ENCODE data around the gene AGRN.
"Not testable (repeated sequence)": the region's sequence is repeated elsewhere in the genome, so short reads cannot be mapped to it uniquely, and the experiment has no call there.

AGRN gene

DNA sequence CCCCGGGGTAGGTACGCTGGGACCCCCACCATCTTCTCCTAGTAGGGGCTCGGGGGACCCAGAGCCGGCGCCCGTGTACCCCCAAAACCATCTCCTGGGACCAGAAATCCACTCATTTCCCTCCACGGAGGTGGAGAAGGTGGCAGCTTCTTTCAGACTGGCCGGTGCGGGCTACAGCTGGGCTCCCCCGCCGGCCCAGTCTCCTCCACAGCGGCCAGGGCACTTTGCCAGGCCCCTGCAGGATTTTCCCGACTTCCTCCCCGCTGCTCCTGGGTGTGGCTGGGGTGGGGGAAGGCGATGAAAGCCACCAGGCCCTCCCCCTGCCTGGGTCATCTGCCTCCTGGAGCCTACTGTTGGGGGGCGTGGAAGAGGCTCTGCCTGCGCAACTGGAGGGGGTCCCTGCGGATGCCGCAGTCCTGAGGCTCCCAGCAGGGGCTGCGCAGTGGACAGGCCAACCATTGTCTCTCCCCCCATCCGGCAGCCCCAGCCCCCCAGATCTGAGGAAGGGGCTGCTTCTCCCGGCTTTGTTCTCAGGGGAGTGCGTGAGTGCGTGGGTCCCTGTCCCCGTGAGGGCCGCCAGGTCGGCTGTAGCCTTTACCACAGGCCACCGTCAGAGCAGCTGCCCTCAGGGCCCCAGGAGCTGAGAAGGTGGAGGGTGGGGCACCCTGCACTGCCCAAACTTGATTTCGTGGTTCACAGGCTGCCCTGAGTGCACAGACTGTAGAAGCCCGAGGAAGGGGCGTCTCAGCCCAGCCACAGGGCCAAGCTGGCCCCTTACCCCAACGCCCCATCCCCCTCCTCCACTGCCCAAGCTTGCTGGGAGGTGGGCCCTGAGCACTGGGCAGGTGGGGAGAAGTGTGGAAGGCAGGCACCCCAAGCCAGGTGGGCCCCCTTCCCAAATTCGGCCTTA lies 1.3 kb downstream of the AGRN start:
- FAIRE-seq = no peak

DNA sequence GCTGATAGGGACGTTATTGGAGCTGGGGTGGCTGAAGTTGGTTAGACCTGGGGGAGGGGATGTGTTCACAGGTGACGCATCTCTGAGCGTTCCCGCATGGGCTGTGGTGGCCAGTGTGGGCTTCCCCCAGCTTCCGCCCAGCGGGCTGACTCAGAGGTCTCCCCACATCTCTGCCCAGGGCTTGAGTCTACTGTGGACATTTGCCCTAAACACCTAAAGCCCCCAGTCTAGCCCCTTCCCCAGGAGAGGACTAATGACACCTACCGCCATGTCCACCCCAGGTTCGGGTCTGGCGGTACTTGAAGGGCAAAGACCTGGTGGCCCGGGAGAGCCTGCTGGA lies 2.0 kb downstream of the AGRN start:
- no peak for FAIRE-seq

DNA sequence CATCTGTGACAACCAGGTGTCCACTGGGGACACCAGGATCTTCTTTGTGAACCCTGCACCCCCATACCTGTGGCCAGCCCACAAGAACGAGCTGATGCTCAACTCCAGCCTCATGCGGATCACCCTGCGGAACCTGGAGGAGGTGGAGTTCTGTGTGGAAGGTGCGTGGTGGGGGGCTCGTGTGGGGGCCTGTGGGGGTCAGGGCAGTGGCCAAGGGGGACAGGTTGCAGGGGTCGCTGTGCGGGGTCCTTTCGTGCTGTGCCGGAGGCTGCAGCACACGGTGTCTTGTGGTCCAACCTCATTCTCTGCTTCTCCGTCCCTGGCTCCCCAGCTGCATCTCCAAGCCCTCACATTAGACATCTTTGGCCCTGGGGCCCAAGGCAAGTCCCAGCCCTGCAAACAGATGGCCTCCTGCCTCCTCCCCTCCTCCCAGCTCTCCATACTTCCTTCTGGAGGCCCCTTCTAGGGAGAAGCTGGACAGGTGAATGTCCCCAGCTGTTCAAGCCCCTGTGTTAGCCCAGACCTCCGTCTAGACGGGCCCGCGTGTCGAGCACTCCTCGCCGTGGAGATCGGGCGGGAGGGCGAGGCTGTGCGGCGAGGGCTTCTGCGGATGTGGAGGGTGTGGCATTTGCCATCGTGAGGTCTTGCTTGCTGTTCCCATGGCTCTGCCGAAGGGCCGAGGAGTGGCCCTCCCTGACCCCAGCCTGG lies 2.5 kb downstream of the AGRN start:
- FAIRE-seq = no peak

DNA sequence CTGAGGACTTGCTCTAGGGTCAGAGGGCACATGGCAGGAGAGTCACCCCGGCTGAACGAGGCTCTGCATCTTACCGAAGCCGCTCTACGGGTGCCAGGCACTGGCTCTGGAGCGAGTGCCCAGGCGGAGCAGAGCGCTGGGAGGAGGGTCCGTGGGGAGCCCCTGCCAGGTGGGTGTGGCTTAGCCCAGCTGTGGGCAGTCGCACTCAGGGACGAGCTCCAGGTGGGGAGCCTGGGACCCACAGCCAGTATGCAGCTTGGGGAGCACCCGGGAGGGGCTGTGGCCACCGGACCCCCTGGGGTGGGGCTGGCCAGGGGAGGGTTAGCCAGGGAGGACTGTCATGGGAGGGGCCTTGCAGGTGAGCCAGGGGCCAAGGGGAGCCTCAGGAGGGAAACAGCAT lies 3.8 kb downstream of the AGRN start:
- FAIRE-seq = no peak

DNA sequence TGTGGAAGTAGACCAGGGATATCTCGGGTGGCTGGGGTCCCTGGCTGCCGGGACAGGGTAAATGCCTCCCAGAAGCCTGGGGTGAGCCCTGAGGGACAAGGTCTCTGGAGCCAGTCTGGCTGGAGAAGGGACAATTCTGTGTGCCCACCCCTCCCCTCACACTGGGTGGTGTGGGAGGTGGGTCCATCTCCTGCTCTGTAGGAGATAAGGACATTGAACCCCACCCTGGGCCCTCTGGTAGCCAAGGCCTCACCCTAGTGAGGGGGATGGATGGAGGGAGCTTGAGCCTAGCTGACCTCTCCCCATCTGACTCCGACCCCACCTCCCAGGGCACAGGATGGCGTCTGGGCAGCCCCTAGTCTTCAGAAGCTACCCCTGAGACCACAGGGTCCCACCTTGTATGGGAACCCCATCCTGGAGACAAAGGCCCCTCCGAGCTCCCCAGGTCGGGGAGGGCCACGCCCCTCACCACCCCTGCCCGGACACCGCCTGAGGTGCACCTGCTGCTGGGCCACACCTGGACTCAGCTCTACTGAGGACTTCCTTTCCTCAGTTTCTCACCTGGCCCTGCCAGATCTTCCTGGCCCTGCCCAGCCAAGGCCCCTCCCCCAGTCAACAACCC lies 4.3 kb downstream of the AGRN start:
- FAIRE-seq = no peak

DNA sequence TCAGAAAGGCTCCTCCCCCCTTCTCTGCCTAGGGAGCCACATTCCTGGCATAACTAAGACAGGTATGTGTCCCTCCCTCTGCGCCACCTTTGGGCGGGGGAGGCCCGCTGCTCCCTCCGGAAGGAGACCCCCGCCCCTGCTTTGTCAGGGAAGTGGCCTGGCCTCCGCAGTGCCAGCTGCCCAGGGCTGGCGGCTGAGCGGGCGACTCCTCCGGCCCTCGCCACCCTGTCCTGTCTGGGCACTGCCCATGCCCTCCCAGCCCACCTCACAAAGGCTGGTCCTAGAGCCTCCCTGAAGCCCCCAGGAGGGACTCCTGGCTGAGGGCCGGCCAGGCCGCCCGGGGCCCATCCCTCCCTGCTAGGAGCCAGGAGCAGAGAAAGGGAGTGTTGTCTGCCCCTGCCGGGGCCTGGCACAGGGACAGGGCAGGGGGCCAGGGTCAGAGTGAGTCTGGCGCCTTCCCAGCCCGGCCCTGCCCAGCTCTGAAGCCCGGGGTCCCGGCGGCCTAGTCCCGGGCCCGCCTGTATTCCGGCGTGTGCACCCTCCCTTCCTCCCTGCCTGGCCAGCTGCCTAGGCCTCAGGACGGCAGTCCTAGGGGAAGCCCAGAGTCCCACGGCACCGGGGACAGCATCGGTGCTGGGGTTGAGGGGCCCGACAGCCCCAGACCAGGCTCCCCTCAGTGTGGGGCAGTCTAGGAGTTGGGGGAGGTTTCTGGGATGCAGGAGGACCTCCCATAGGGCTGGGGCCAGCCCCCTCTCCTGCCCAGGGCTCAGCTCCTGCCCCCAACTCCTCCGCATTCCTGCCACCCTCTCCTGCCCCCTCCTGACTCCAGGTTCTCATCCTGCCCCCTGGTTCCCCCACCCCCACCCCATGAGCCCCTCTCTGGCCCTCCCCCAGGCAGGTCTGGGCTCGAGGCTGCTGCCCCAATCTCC lies 5.1 kb downstream of the AGRN start:
- no peak for FAIRE-seq

DNA sequence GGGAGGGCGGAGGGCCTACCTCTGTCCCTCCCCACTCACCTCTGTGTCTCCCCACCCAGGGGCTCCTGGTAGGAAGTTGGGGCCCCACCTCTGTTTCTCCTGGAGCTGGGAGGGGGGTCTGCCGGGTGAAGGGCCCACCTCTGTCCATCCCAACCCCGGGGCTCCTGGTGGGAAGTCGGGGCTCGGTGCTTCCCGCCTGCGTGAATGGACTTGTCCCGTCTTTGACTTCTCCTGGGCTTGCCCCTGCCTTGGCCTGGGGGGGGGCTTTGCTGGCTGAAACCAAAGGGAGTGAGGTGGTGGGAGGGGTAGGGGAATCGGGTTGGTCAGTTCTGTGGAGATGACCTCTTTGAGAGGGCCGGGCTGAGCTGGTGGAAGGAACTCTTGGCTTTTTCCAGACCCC lies 5.8 kb downstream of the AGRN start:
- no peak for FAIRE-seq

DNA sequence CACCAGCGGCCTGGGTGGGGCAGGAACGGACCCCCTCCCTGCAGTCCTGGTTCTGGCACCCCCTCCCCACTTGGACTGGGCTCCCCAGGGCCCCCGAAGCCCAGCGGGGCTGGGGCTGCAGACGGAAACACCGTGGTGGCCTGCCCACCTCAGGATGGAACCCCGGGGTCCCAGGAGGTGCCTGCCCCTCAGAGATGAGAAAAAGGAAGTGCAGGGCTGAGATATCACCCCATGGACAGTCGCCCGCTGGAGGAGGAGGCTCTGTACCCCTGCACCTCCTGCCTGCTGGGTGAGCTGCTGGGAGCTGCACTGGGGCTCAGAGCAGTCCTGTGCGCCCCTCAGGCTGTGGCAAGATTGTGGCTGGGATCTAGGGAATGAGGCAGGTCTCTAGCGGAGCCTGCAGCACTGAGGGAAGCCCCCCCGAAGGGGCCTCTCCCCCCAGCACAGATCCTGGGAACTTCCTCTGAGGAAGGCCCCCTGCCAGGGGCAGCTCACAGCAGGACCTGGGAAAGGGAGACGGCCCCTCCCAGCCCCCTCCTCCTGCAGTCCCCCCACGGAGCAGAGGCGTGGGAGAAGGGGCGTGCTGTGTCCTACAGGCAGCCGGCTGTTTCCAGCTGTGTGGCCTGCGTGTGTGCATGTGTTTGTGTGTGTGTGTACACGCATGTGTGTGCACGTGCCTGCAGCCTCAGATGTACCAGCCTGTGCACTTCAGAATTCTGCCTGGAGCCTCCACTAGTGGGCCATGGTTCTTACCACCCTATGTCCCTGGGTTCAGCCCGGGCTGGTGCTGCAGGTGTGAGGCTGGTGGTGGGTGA lies 6.9 kb downstream of the AGRN start:
- no peak for FAIRE-seq

DNA sequence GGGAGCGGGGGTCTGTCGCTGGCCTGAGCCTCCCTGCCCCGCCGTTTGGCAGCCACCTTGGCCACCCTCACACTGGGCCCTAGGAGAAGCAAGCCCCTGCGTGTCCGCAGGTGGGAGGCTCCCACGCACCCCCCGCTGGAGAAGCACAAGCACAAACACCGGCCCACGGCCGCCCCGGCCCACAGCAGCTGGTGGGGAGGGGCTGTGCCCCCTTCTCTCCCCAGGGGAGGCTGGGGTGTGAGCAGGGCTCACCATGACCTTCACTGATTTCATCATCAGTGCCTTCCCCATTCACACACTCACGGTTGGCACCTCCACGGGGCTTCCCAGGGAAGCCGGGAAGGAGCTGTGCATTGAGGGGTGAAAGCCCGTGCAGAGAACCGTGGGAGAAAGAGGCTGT lies 7.9 kb downstream of the AGRN start:
- no peak for FAIRE-seq

DNA sequence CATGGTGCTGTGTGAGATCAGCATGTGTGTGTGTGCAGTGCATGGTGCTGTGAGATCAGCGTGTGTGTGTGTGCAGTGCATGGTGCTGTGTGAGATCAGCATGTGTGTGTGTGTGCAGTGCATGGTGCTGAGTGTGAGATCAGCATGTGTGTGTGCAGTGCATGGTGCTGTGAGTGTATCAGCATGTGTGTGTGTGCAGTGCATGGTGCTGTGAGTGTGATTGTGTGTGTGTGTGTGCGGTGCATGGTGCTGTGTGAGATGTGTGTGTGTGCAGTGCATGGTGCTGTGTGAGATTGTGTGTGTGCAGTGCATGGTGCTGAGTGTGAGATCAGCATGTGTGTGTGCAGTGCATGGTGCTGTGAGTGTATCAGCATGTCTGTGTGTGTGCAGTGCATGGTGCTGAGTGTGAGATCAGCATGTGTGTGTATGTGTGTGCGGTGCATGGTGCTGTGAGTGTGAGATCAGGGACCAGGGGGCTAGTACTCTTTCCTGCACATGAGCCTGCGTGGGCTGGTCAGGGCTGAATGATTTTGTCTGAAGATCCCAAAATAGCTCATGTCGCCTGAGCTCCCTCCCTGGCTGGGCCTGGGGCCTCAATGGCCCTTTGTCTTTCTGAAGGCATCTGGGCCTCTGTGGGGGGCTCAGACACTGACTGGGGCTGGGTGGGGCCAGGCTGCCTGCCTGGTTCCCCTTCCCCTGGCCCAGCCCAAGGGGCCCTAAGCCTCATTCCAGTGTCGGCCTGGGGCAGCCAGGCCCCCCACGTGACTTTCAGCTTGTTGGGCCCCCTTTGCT lies 11.1 kb downstream of the AGRN start:
- not testable (repeated sequence) for FAIRE-seq

DNA sequence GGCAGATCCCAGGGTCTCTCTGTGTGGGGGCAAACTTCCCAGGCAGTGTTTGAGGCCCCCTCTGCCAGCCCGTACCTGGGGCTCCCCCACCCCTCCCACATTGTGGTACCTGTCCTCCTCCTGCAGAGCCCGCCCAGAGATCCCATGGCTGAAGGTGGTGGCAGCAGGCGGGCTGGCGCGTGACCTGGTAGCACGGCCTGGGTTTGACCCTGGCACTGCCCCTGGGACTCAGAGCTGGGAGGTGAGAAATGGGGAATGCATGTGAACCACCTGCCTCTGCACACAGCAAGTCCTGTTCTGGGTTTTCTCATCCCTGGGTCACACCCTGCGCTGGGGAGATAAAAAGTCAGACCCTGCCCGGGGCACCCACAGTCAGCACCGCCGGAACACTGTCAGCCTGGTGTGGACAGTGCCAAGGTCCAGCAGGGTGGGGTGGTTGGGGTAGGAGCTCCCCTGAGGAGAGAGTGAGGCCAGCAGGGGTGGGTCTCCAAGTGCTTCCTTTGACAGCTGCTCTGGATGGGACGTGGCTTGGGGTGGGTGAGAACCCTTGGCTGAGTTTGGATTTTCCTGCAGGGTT lies 11.8 kb downstream of the AGRN start:
- no peak for FAIRE-seq

DNA sequence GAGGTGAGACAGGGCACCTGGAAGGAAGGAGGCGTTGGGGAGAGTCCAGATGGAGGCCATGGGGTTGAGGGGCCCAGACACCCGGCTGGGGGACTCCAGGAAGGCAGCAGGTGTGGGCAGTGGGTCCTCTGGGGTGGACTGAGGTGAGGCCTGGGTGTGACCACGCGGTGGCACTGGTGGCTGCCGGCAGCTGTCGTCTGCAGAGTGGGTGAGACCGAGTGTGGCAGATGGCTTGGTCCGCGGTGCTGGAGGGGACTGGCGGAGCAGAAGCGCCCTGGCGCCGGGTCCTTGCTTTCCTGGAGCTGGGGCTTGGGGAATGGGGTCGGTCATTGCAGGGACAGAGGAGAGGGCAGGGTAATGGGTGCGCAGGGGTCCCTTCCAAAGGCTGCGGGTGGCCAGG lies 12.5 kb downstream of the AGRN start:
- FAIRE-seq = no peak

DNA sequence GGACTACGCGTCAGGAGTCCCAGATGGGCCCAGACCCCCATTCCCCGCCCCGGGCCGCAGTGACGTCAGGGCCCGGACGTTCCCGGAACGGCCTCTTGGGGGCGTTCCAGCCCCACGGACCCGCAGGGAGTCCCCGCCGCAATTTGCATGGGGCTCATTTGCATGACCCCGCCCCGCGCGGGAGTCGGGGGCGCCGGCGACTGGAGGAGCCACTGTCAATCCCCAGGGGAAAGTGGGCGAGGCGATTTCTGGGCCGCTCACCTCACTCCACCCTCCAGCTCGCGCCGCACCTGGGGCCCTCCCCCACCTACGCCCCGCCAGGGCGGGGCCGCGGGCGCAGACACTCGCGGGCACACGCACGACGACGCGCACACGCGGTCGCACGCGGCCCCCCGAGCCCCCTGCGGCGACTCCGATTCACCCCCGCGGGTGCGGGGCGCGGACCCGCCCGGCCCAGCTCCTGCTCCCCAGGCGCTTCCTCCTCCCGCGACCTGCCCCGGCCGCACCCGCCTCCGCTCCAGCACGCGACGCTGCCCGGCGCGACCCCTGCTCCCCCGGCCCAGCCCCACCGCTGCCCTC lies 13.2 kb downstream of the AGRN start:
- FAIRE-seq = no peak

DNA sequence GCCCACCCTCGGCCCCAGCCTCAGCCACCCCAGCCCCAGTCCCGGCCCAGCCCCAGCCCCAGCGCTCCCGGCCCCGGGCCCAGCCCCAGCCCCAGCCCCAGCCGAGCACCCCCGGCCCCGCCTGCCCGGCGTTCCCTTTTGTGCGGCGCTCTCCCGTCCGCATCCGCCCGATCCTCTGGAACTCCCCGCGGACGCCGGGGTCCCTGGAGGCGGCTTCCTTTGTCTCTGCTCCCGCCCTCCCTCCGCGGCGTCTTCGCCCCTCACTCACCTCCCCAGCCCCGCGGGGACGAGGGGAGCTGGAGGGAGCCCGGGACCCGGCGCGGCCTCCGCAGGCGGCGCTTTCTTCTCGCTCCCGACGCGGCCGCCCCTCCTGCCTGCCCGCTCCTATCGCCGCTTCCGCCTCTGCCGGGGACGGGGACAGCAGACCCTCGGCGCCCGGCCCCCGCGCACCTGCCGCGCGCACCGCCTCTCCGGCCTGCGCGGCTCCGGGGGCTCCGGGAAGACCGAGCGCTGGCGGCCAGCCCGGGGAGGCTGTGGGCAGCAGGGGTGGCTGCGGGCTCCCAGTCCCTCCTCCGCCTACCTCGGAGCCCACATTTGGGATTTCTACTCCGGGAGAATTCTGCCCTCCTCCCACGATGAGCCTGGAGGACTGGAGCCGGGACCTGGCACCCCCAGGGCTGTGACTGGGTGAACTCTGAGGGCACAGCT lies 14.0 kb downstream of the AGRN start:
- FAIRE-seq = no peak

DNA sequence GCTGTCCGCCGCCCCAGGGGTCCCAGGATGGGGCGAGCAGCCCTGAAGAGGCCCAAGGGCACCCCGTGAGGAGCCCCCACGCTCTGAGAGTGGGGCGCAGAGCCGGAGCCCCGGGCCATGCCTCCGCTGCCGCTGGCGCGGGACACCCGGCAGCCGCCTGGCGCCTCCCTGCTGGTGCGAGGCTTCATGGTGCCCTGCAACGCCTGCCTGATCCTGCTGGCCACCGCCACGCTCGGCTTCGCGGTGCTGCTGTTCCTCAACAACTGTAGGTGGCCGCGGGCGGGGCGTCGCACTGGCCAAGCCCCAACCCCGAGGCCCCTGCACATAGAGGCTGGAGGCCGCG lies 14.5 kb downstream of the AGRN start:
- FAIRE-seq = no peak

DNA sequence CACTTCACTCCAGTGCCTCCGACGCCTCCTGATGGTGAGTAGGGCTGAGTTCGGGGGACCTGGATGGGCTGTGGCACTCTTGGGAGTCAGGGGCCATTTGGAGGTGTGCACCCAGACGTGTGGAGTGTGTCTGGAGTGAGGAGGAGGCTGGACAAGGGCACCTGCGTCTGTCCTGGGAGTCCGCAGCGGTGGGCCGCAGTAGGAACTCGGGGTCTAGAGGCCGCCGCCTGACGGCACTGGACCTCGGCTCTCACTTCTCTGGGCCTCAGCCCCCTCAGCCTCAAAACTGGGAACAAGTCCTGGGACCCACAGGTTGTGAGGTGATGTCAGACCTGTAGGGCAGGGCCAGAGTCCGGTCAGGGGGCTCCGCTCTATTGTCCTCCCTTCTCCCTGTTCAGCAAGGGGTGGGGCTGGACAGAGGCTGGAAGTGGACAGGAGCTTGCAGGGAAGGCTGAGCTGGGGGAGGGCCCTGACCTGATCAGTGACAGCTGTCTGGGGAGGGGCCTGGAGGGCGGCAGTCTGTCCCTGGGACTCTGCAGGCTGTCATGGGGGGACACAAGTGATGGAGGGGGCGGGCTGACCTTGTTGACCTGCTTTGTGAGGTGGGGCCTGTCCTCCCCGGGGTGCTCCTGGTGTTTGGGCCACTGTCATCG lies 15.5 kb downstream of the AGRN start:
- FAIRE-seq = no peak

DNA sequence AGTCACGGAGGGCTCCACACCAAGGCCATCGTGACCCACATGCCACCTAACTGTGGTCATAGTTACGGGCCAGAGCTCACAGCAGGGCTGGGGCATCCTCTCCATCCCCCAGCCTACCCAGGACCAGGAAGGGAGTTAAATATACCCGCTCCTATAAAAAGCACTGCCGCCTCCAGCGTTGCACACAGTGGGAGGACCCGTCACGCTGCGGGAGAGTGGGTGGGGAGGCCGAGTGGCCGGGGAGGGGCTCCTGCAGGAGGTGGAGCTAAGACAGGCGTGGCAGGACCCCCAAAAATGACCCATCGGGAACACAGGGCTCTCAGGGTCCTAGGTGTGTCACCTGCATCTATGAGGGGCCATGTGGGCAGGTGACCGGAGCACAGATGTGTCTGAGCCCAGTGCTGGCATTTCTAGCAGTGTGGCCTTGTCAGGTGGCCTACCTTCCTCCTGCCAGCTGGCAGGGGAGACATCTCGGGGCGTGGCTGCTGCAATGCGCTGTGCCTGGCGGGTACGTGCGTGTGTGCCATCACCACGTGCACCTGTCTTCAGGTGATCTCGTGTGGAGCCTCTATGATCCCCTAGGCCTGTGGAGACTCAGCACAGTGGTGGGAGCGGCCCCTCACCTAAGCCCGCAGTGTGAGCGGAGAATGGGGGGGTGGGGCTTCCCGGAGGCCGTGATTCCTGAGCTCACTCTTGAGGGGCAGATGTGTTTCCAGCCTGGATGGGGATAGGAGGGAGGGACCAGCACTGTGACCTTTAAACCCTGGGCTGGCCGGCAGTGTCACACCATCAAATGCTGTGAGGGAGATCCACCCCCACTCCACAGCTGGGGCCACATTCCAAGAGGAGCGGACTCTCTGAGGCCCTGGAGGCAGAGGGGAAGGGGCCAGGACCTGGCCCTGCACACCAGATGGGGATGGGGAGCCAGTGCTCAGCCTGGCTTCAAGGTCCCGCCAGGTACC lies 17.7 kb downstream of the AGRN start:
- FAIRE-seq = no peak

DNA sequence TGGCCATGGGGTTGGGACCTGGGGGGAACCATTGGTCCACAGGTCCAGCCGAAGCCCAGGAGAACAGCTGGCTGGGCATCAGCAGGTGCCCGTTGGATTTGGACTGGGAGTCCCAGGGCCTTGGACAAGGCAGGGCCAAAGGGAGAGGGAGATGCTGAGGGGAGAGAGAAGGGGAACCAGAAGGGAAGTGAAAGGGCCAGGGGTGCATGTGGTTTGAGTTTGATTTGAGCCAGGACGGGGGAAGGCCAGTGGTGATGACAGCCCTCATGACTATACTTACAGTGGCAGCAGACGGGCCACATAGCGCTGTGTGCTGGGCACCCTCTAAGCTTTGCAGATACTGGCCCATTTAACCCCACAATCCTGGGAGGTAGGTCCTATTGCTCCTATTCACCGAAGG lies 18.8 kb downstream of the AGRN start:
- no peak for FAIRE-seq

All from colon (tissue), 2 donors.